PC-9 (cell line): Measurements from ENCODE around the gene TUT4.

Experiments
- CTCF ChIP-seq: fragments of 200-600 bp; sonication (generic); conservative IDR thresholded peaks from 2 replicates; pipeline ENCODE4 v1.6.1; 2017; ENCODE audit warnings: mixed run types, antibody characterized with exemption, mild to moderate bottlenecking, moderate library complexity
- EZH2 ChIP-seq: fragments of 200-600 bp; sonication (generic); IDR thresholded peaks from 2 replicates; pipeline ENCODE4 v1.8.0; 2017; ENCODE audit warnings: antibody characterized with exemption, low read depth

DNA sequence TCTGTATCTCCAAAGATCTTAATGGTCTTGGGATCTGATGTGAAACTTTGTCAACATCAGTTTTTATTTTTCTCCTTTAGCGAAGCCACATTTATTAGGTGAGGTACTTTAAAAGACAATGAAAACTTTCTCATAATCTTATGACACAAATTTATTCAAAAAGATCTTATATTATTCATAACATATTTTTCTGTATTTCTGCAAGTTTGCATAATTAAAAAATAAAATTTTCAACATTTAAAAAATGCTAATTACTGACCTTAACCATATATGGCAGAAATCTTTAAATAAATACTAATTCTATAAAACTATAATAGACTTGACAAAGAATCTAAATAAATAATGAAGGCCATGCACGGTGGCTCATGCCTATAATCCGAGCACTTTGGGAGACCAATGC lies 75.9 kb downstream of the TUT4 start:
- TF ChIP-seq CTCF (no peak), EZH2 (no peak)
